Panc1 (cell line): ENCODE results near the gene PLB1.

Source experiments
- TCF7L2 ChIP-seq: IDR thresholded peaks from 2 replicates; pipeline ENCODE4 v1.6.1; 2011; ENCODE audit warnings: mild to moderate bottlenecking, low read depth, low read length, inconsistent platforms
- TF ChIP-seq, protein P1 (sequence below): fragments of 450-650 bp; IDR thresholded peaks from 2 replicates; pipeline ENCODE4 v1.5.1; 2017; ENCODE audit warnings: mild to moderate bottlenecking
- TF ChIP-seq, protein P2 (sequence below), 2 experiments: IDR thresholded peaks; 2 replicates each; pipeline ENCODE4 v1.6.1; 2011 to 2012; ENCODE audit warnings: low read depth in 2 of 2, control low read depth in 1 of 2, low read length in 1 of 2, mild to moderate bottlenecking in 1 of 2, moderate library complexity in 1 of 2; ENCODE audit not compliant: insufficient read depth in 1 of 2

DNA sequence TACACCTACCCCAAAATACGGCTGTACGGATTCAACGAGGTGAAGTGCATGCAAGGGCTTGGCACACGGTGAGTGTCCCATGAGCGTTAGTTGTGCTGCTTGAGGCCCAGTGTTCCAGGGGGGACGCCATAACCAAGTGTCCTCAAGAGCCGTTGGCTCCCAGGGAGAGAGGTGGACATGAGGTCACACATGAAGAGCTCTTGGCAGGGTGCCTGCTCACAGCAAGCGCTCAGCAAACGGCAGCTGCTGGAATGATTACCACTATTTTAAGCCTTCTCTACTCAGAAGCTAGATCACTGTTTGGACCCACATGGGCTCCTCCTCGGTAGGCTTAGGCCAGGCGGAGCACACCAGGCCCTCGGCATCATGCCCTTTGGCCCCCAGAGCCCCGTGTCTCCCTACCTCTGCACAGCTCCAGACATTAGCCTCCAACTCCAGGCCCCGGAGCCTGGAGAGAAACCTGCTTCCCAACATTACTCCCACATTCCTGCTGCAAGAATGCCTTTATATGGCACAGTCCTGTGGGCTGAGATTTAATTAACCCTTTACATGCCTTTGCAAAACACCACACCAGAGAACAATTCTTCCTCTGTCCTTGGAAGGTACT is 187.3 kb downstream of the PLB1 start:
- TF ChIP-seq, protein P1, sequence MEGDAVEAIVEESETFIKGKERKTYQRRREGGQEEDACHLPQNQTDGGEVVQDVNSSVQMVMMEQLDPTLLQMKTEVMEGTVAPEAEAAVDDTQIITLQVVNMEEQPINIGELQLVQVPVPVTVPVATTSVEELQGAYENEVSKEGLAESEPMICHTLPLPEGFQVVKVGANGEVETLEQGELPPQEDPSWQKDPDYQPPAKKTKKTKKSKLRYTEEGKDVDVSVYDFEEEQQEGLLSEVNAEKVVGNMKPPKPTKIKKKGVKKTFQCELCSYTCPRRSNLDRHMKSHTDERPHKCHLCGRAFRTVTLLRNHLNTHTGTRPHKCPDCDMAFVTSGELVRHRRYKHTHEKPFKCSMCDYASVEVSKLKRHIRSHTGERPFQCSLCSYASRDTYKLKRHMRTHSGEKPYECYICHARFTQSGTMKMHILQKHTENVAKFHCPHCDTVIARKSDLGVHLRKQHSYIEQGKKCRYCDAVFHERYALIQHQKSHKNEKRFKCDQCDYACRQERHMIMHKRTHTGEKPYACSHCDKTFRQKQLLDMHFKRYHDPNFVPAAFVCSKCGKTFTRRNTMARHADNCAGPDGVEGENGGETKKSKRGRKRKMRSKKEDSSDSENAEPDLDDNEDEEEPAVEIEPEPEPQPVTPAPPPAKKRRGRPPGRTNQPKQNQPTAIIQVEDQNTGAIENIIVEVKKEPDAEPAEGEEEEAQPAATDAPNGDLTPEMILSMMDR: no peak
- TF ChIP-seq, protein P2, sequence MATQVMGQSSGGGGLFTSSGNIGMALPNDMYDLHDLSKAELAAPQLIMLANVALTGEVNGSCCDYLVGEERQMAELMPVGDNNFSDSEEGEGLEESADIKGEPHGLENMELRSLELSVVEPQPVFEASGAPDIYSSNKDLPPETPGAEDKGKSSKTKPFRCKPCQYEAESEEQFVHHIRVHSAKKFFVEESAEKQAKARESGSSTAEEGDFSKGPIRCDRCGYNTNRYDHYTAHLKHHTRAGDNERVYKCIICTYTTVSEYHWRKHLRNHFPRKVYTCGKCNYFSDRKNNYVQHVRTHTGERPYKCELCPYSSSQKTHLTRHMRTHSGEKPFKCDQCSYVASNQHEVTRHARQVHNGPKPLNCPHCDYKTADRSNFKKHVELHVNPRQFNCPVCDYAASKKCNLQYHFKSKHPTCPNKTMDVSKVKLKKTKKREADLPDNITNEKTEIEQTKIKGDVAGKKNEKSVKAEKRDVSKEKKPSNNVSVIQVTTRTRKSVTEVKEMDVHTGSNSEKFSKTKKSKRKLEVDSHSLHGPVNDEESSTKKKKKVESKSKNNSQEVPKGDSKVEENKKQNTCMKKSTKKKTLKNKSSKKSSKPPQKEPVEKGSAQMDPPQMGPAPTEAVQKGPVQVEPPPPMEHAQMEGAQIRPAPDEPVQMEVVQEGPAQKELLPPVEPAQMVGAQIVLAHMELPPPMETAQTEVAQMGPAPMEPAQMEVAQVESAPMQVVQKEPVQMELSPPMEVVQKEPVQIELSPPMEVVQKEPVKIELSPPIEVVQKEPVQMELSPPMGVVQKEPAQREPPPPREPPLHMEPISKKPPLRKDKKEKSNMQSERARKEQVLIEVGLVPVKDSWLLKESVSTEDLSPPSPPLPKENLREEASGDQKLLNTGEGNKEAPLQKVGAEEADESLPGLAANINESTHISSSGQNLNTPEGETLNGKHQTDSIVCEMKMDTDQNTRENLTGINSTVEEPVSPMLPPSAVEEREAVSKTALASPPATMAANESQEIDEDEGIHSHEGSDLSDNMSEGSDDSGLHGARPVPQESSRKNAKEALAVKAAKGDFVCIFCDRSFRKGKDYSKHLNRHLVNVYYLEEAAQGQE (IDR thresholded peaks at IDR 0.05; ENCODE audit: insufficient read depth in 1 of 2, low read depth in 2 of 2, low read length in 1 of 2): no peak
- no peak for TF ChIP-seq TCF7L2
